Measurements from ENCODE around the gene MAN1A2.

MAN1A2 gene

GRCh38 chr1:117576236-117576635 lies 209.0 kb downstream of the MAN1A2 start:
- no peak for DNase-seq (ENCODE audit: low spot score)

- no peak for DNase-seq (ENCODE audit: low spot score)
These were observed 210.1 kb downstream of the MAN1A2 start for GRCh38 chr1:117577191-117577885.

- DNase-seq (ENCODE audit: low spot score) = no peak
These were observed 211.2 kb downstream of the MAN1A2 start for GRCh38 chr1:117578466-117578865.
